IPS-18c (cell line): ENCODE measurements around the gene CHAC1.
"Not testable (repeated sequence)": the region's sequence is repeated elsewhere in the genome, so short reads cannot be mapped to it uniquely, and the experiment has no call there.

Experiments used
- H3K4me3 ChIP-seq: 2 replicates; pipeline ENCODE4 v1.7.0; 2013; ENCODE audit warnings: low read depth, mild to moderate bottlenecking, low read length, moderate library complexity; ENCODE audit not compliant: insufficient read depth
- H3K9me3 ChIP-seq: one replicate; pipeline ENCODE4 v1.6.1; 2013; ENCODE audit warnings: mild to moderate bottlenecking, low read length, moderate library complexity; ENCODE audit not compliant: control insufficient read depth, insufficient read depth

The CHAC1 gene

DNA sequence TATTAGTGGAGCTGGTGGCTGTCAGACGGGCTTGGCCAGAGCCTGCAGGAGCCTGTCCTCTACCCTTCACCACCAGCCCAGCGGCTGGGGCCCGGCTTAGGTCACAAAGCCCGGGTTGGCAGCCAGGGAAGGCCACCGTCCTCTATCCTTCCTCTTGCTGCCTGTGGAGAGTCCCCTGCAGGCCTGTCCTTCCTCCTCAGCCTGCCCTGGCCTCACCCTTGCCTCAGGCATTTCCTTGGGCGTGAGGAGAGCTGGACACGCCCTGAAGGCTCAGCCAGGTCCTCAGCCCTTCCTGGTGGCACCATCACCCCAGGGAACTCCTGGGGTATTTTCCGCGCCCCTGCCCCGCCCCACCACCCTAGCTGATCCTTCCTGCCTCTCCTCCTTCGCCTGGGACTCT is 7.7 kb downstream of the CHAC1 start:
- no peak overlapping the region for H3K4me3 ChIP-seq
- H3K9me3 ChIP-seq, result no peaks in the 10 kb centered on the region

DNA sequence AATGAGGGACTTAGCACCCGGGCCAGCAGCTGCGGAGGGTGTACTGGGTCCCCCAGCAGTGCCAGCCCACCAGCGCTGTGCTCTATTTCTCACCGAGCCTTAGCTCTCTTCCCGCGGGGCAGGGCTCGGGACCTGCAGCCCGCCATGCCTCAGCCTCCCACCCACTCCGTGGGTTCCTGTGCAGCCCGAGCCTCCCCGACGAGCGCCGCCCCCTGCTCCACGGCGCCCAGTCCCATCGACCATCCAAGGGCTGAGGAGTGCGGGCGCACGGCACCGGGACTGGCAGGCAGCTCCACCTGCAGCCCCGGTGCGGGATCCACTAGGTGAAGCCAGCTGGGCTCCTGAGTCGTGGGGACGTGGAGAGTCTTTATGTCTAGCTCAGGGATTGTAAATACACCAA is 8.5 kb downstream of the CHAC1 start:
- H3K9me3 ChIP-seq, H3K4me3 ChIP-seq: not testable (repeated sequence)

DNA sequence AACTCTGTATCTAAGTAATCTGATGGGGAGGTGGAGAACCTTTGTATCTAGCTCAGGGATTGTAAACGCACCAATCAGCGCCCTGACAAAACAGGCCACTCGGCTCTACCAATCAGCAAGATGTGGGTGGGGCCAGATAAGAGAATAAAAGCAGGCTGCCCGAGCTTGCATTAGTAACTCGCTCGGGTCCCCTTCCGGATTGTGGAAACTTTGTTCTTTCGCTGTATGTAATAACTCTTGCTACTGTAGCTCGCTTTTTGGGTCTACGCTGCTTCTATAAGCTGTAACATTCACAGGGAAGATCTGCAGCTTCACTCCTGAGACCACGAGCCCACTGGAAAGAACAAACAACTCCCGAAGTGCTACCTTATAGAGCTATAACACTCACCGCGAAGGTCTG is 9.0 kb downstream of the CHAC1 start:
- not testable (repeated sequence) for H3K9me3 ChIP-seq, H3K4me3 ChIP-seq

DNA sequence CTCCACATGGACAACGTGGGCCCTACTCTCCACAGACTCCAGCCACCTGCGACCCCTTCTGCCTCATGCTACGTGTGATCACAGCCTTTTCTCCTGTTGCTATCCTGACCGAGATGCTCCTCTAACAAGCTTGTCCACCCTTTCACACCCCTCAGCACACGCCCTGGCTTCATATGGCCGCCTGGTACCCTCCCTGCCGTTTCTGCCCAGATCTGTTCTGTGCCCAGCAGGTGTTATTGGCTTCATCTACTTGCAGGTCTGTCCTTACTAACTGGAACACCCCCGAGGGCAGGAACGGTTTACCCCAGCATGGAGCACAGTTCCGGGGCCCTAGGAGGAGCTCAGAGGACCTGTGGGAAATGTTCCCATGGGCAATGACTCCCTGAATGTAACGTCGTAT is 9.9 kb downstream of the CHAC1 start:
- H3K9me3 ChIP-seq, result no peaks in the 10 kb centered on the region

DNA sequence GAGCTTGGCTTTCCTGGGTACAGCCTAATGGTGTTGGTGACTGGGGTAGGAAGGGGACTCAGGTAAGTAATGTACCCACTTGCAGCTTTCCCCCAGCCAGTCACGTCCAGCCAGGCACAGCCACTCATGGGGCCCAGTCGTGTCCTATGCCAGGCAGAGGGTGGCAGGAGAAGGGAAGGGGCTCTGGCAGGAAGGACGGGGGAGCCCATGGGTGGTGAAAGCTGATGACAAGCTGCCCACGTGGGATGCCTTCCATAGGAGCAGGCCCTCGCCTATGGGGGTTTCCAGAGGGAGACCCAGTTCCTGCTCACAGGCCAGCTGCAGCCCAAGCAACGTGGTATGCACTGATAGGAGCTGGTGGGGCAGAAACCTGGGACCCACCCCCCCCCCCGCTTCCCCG is 10.7 kb downstream of the CHAC1 start:
- no peaks in the 10 kb centered on the region for H3K9me3 ChIP-seq
- H3K4me3 ChIP-seq, result no peak overlapping the region

More for the DNA sequence above, 9.9 kb downstream of the CHAC1 start:
- no peak overlapping the region for H3K4me3 ChIP-seq

- H3K9me3 ChIP-seq, result no peaks in the 10 kb centered on the region
Observed at GRCh38 chr15:40964634-40965033, 11.4 kb downstream of the CHAC1 start.

GRCh38 chr15:40968290-40969085 is 15.2 kb downstream of the CHAC1 start:
- Histone ChIP-seq H3K9me3 (no peaks in the 10 kb centered on the region), H3K4me3 (no peak overlapping the region)

More at GRCh38 chr15:40964634-40965033, 11.4 kb downstream of the CHAC1 start:
- no peak overlapping the region for H3K4me3 ChIP-seq

GRCh38 chr15:40969363-40969762 is 16.1 kb downstream of the CHAC1 start:
- no peaks in the 10 kb centered on the region for H3K9me3 ChIP-seq
- H3K4me3 ChIP-seq, result no peak overlapping the region

- Histone ChIP-seq H3K9me3 (no peaks in the 10 kb centered on the region), H3K4me3 (no peak overlapping the region)
Observed at GRCh38 chr15:40974879-40975278, 21.6 kb downstream of the CHAC1 start.

GRCh38 chr15:40976819-40977218 is 23.5 kb downstream of the CHAC1 start:
- Histone ChIP-seq H3K9me3 (no peaks in the 10 kb centered on the region), H3K4me3 (no peak overlapping the region)

- H3K4me3 ChIP-seq, result no peak overlapping the region
- no peaks in the 10 kb centered on the region for H3K9me3 ChIP-seq
Observed at GRCh38 chr15:40978141-40978540, 24.9 kb downstream of the CHAC1 start.

GRCh38 chr15:40978562-40978961 is 25.3 kb downstream of the CHAC1 start:
- Histone ChIP-seq H3K9me3 (no peaks in the 10 kb centered on the region), H3K4me3 (no peak overlapping the region)

DNA sequence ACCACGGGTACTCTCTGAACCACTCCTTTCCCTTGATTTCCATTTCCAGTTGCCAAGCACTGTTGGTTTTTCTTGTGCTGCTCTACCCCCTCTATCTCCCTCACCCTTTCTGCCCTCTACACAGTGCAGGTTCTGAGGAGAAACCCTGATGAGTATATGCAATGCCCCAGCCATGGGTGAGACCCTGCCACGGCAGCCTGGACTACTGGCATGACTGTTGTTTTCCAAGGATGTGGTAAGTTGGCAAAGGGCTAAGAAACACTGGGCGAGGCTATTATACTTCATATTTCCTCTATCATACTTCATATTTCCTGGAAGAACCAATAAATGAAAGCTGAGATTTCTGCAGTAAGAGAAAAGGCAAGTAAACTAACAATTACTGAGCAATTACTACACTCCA is 27.9 kb downstream of the CHAC1 start:
- H3K9me3 ChIP-seq, result no peaks in the 10 kb centered on the region
- no peak overlapping the region for H3K4me3 ChIP-seq

GRCh38 chr15:40982855-40983254 is 29.6 kb downstream of the CHAC1 start:
- H3K9me3 ChIP-seq, result no peaks in the 10 kb centered on the region
- H3K4me3 ChIP-seq, result no peak overlapping the region

DNA sequence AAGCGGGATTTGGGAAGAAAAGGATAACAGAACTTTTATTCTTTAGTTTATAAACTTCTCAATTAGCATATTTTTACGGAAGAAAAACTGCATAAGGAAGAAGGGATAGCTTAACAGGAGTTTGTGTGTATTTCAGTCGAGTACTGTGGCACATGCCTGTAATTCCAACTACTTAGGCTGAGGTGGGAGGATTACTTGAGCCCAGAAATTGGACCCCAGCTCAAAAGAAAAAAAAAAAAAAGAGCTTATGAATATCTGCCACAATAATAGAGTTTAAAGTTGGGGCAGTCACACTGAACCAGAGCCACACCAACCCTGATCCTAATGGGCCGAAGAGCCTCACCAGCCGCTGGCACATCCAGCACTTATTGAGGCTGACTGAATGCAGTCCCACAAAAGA is 31.1 kb downstream of the CHAC1 start:
- no peaks in the 10 kb centered on the region for H3K9me3 ChIP-seq
- H3K4me3 ChIP-seq, result no peak overlapping the region

GRCh38 chr15:40984964-40985363 is 31.7 kb downstream of the CHAC1 start:
- no peaks in the 10 kb centered on the region for H3K9me3 ChIP-seq
- H3K4me3 ChIP-seq, result no peak overlapping the region

DNA sequence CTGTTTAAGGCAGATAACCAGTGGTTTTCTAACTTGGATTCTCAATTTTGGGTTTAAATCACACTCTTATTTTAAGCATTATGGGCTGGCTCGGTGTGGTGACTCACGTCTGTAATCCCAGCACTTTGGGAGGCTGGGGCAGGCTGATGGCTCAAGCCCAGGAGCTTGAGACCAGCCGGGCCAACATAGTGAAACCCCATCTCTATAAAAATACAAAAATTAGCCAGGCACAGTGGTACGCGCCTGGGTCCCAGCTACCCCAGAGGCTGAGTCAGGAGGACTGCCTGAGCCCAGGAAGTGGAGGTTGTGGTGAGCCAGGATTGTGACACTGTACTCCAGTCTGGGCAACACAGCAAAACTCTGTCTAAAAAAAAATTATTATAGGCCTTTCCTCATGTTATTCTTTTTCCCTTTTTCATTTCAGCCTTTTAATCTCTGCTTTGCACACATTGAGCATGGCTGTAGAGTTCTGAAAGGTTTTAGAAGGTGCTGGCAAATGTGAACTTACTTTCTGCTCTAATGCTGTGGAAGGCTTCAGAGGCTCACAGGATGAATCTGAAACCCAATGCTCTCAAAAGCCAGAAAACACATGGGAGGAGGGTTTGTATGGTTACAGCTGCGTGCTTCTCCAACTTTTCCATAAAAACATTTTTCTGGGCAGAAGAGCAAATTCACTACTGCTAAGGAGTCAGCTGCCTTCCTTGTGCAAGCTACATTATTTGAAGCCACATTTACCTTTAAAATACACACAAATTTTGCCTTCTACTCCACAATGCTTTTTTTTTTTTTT is 32.5 kb downstream of the CHAC1 start:
- no peak overlapping the region for H3K4me3 ChIP-seq
- H3K9me3 ChIP-seq, result no peaks in the 10 kb centered on the region

DNA sequence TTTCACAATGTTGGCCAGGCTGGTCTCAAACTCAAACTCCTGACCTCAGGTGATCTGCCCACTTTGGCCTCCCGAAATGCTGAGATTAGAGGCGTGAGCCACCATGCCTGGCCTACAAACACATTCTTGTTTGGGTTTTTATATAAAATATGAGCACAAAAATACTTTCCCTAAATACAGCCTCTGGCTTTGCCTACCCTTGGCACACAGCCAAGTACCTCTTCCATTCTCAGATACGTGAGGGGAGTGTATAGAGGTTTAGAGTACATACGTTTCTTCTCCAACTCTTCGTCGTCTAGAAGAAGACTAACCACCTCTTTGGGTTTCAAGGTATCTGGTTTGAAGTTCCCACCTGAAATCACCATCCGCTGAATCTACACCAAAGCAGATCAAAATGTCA is 33.5 kb downstream of the CHAC1 start:
- H3K9me3 ChIP-seq, result no peaks in the 10 kb centered on the region

More for the DNA sequence above, 33.5 kb downstream of the CHAC1 start:
- no peak overlapping the region for H3K4me3 ChIP-seq
